ENCODE measurements around the gene SPSB4. TPM values are rescaled to one million over a fixed set of nuclear protein-coding genes. Genes with fewer than 3 reads are reported as not detected.

SPSB4 gene
- total and polyA plus RNA-seq, 2 of the 8 experiments (the other 6 are each of a cell fraction or from before 2014, with no cell fraction given), result 15.1 to 17.2 TPM

GRCh38 chr3:141095546-141095937 lies 44.4 kb downstream of the SPSB4 start (continued):
- TF ChIP-seq, protein P1, sequence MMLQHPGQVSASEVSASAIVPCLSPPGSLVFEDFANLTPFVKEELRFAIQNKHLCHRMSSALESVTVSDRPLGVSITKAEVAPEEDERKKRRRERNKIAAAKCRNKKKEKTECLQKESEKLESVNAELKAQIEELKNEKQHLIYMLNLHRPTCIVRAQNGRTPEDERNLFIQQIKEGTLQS (IDR thresholded peaks at IDR 0.05; ENCODE audit: insufficient read depth, low read depth, low read length), result no peak
- no peak for TF ChIP-seq POLR2A (IDR thresholded peaks at IDR 0.05; ENCODE audit: control extremely low read depth in 1 of 2, low read depth in 2 of 2, low read length in 2 of 2)
- no peak for TF ChIP-seq ASH2L (IDR thresholded peaks at IDR 0.05; ENCODE audit: low read length)

Measured in H1 (cell line).